ENCODE results near the gene RNU4-1.

Gene RNU4-1

DNA sequence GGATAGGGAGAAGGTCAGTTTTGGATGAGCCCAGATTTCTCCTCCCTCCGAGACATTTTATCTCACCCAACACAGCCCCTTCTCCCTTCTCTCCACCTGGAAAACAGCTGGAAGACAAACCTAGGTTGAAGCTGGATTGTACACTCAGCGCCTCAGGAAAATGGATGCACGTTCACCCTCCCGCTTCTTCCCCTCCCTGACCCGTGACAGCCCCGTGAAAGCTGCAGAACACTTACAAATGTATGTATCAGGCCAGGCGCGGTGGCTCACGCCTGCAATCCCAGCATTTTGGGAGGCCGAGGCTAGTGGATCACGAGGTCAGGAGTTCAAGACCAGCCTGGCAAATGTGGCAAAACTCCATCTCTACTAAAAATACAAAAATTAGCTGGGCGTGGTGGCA lies 5.5 kb downstream of the RNU4-1 start:
- no peak for DNase-seq

DNA sequence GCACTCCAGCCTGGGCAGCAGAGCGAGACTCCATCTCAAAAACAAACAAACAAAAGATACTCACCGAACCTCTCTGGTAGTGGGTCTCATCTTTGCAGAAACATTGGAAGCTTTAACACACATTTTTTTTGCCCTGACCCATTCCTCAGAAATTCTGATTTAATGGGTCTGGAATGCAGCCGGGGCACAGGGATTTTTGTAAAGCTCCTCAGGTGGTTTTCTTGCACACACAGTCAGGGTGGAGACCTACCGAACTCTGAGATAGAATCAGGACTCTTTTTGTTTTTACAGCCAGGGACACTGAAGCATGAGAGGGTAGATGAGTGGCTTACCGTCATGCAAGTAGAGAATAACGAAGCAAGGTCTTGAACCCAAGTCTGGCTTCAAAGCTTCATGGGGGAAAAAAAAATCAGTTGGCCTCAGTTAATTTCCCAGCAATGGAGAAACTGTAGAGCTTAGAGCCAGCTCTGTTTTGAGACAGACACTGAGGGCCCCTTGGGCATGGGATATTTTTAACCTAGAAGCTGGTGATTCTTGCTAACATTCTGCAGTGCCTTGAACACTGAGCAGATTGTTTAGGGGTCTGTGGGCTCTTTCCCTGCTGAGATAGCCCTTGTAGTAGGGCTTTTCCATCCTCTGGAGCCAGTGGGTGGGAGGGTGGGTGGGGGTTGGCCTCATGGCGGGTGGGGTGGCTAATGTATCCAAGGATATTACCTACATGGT lies 6.1 kb downstream of the RNU4-1 start:
- DNase-seq, result no peak

DNA sequence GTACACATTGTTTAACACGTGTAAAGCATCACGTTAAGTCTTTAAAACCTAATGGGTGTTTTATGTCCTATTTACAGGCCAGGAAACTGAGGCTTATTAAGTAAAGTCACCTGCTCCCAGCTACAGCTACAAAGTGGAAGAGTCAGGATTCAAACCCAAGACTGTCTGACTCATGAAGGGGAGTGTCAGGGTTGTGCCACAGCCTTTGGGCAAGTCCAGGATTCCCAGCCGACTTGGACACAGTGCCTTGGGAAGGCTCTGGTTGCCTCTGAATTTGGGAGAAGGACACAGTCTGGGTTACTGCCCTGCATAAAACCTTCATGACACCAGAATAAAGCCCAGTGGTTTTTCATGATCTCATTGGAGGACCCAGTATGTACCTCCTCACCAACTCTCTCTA lies 8.7 kb downstream of the RNU4-1 start:
- no peak for DNase-seq

DNA sequence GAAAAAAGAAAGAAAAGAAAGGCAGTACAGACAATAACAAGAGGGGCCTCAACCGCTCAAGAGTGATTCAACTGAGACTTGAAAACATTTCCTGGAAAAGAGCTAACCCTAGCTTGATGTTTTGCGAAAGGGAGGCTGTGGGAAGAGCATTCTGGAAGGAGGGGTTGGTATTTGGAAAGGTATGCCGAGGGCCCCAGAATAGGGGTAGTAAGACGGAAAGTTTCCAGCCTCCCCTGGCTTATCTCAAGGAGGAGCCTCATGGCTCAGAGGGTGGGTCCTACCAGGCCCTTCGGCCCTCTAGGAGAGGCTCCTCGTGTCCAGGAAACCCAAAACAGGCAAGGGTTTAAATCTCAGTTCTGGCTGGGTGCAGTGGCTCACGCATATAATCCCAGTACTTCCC lies 9.7 kb downstream of the RNU4-1 start:
- DNase-seq, result no peak

DNA sequence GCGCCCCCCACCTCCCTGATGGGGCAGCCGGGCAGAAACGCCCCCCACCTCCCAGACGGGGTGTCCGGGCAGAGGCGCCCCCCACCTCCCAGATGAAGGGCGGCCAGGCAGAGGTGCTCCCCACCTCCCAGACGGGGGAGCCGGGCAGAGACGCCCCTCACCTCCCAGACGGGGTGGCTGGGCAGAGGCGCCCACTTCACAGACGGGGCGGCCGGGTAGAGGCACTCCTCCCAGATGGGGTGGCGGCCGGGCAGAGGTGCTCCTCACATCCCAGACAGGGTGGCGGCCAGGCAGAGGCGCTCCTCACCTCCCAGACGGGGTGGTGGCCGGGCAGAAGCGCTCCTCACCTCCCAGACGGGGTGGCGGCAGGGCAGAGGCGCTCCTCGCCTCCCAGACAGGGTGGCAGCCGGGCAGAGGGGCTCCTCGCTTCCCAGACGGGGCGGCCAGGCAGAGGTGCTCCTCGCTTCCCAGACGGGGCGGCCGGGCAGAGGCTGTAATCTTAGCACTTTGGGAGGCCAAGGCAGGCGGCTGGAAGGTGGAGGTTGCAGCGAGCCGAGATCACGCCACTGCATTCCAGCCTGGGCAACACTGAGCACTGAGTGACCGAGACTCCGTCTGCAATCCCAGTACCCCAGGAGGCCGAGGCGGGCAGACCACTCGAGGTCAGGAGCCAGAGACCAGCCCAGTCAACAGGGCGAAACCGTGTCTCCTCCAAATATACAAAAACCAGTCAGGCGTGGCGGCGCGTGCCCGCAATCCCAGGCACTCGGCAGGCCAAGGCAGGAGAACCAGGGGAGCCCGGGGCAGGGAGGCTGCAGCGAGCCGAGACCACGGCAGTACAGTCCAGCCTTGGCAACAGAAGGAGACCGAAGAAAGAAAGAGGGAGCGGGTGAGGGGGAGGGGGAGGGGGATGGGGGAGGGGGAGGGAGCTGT lies 14.6 kb downstream of the RNU4-1 start:
- no peak for DNase-seq

DNA sequence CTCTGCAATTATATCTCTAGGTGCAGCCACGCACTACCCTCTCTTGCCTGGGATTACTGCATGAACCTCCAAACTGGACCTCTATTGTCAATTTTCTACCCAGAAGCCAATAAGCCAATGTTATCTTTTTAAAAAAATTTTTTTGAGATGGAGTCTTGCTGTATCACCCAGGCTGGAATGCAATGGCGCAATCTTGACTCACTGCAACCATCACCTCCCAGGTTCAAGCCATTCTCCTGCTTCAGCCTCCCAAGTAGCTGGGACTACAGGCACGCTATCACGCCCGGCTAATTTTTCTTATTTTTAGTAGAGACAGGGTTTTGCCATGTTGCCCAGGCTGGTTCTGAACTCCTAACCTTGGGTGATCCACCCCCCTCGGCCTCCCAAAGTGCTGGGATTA lies 16.3 kb downstream of the RNU4-1 start:
- DNase-seq, result no peak

DNA sequence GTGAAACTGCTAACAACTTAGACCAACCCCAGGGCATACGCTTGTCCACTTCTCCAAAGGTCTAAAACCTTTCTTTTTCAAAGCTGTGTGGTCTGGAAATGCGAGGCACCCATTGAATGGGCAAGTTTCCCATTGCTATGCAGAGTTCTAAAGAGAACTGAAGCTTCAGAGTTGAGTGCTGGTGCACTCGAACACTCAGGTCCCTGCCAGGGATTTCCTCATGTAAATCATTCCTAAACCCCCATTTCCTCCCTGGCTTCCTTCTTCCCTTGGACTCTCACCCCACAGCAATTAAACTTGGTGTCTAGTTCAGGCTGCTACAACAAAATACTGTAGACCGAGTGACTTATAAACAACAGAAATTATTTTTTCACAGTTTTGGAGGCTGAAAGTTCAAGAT lies 25.3 kb downstream of the RNU4-1 start:
- DNase-seq, result no peak

DNA sequence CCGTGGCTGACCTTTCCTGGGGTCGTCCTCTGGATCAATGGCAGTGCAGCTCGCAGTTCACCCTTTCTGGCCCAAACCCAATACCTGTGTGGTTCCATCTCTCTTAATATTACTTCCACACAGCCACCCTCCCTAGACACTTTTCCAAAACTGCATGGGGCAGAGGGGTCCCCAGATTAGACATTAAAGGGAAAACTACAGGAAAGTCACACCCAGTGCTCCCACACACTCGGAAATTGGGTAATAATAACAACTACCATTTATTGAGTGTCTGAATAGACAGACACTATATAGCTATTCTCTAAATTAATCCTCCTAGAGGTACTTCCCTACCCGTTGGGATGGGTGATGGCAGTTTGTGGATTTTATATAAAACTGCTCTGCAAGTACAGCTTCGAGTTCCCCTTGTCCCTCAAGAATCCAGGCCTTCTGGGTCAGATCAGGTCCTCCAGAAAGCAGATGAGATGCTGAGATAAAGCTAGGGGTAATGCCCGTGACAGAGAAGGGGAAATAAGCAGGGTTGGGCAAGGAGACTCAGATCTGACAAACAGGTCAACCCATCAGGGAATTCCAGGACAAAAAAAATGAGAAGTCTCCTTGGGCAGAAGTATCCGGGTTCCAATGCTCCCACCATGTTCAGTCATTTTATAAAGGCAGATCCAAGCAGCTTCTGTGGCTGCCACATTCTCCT lies 26.7 kb downstream of the RNU4-1 start:
- DNase-seq, result no peak

DNA sequence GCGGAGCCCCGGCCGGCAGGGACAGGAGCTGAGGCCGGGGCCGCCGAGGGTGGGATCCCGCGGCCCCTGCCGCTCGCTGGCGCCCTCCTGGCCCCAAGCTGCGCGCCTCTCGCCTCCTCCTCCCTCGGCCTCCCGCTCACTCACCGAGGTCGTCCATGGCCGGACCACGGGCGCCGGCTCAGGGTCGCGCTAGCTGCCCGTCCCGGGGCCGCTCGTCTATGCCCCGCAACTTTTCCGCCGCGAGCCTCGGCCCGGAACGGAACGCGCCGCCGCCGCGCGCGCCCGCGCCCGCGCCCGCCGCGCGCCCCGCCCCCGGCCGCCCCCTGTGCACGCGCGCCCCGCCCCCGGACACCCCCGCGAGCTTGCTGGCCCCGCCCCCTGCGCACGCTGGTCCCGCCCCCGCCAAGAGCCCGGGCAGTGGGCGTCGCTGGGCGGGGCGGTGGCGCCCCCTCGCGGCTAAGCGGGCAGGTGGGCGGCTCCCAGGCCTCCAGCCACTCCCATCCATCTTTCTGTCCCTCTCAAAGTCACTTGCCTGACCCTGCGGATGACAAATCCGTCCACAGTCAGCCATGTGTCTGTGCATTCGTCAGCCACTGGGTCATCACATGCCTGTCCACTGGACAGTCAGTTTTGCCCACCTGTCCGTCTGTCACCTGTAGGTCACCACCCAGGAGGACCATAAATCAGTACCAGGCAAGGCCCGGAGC lies 27.4 kb downstream of the RNU4-1 start, which contains the start of gene PXN:
Gene PXN, minus strand, starts transcription at position 258 of the 707 bp plus-strand sequence. Its CDS starts 101 bp downstream, at position 157.
- DNase-seq, result peak; percentile 53 to 55

DNA sequence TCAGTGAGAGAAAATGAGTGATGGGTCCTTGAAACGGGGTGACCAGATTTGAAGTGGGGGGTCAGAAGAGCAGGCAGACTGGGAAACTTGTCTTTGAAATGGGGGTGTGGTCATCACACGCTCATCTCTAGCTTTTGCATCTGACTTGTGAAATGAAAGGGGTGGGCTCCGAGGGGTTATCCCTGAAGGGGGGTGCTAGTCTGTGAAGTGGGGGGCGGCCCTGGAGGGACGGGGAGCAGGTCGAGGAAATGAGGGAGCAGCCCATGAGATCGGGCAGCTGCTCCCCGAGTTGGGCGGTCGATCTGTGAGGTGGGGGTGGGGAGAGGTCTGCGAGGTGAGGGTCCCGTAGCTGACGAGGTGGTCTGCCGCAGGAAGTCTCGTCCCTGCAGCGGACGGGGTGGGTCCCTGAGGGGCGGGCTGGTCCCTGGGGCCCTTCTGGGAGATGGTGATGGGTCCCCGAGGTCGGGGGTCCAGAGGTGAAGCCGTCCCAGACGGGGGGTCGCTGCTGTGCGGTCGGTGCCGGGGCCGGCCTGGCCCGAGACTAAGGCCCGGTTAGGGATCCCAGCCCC lies 28.0 kb downstream of the RNU4-1 start:
- DNase-seq, result no peak

DNA sequence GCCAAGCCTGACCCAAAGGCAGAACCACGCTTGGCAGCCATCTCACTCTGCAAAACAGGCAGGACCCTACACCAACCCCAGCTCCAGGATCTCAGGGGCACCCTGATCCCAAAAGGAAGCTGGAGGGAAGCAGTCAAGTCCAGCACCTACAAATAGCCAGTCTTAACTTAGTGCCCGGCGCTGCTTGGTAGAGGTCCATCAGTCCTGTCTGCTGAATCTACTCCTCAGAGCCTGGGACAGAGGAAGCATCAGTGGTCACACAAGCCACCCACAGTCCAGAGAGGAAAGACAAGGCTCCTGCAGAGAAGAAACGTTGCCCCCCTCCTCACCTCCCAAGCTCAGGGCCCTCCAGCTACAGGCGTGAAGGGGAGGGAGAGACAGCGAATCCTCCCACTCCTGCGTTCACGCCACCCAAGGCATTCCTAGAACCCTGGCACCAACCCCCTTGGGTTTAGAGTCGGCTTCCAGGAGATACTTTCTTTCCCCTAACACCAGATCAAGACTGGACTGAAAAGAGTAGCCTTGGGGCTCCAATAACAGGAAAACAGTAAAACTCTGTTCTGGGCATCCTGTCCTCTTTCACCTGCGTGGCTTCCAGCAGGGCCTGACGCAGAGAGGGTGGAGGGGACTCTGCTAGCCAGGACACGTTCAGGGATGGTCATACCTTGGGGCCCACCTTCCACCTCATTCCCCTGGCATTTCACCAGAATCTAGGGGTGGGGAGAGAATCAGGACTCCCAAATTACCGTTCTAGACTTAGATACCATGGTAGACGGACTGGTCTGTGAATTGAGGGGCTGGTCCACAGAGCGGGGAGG lies 28.7 kb downstream of the RNU4-1 start:
- no peak for DNase-seq

DNA sequence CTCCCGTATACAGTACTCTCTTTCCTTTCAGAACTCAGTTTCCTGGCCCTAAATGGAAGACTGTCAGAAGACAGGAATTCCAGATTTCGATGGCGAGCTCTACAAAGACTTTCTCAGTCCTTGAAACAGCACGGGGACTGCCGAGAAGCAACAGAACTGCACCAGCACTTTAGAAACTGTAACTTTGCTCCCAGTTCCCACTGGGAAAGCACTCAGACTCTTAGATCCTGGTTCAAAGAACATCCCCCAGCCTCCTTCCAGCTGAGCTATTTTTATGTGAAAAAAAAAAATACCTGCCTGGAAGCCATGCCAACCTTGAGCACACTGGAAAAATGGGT lies 29.3 kb downstream of the RNU4-1 start:
- DNase-seq, result no peak

DNA sequence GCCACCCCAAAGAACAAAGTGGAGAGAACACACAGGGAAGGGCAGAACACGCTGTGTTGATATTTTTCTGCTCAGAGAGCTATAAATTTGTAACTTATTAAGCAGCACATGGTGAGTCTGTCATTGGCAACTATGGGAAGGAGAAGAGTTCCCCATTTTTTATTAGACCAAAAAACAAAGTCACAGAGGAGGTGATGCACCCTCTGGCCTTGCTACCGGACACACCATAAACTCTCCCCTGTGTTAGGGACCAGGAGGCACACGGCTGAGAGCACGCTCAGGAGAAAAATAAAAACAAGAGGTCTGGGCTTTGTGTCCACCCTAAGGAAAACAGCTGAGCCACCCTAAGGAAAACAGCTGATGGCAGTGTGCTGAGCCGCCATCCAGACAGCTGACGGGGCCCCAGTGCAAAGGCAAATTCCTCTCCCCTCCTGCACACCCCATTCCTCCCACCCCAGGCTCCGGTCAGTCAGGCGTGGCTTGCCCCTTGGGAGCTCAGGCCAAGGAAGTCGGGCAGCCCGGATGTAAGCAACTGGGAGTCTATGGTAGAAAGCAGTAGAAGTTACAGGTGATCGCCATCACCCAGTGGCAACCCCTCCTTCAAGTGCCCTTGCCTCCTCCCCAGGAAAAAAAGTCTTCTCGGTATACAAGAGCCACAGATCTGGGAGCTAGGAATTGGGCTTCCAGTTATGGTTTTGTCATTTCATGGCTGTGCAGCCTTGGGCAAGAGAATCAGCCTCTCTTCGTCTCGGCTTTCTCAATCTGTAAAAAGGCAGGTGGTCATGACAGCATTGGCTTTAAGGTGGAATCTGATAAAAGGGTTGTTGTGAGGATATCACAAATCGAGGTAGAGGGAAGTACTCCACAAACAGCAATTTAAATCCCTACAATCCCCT lies 29.9 kb downstream of the RNU4-1 start:
- DNase-seq, result no peak

DNA sequence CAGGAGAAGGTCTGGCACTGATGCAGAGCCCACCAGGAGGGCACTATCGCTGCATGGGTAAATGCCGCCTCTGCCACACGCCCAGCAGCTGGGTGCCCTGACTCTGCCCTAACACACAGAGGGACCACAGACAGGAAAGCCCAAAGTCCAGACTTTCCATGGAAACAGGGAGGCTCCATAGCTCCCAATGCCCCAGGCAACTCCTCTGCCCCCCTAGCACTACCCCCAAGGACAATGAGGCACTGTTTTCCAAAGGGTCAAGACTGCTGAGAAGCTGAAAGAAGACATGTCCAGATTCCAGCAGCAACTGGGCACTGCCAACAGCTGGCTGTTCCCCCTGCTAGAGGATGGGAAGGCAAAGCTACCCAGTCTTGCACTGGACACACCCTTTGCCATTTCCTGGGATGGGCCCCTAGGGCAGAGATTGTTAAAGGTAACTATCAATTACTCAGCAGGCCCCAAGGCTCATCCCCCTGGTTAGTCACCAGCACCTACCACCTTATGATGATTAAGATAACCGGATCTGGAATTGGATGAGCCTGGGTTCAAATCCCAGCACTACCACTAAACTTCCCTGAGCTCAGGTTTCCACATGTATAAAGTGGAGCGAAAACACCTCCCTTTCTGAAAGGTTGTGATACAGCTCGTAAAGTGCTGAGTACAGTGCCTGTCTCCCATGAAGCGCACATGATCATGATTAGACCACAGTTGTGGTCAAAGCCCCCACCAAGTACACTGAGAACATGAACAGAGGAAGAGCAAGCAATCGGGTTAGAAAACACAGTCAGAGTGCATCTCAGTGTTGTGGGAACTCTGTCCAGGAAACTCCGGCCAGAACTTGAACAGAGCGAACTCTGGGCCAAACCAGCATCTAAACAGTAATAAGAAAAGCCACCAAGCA lies 30.8 kb downstream of the RNU4-1 start:
- DNase-seq, result no peak

DNA sequence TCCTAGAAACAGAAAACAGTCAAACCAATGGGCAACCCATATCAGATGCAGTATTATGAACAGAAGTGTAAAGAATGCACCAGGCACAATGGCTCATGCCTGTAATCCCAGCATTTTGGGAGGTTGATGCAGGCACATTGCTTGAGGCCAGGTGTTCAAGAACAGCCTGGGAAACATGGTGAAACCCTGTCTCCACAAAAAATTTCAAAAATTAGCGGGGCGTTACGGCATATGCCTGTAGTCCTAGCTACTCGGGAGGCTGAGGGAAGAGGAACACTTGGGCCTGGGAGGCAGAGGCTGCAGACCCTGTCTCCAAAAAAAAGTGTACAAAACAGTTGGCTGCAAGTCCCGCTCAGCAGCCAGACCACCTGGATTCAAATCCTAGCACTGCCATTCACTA lies 32.4 kb downstream of the RNU4-1 start:
- DNase-seq, result no peak

DNA sequence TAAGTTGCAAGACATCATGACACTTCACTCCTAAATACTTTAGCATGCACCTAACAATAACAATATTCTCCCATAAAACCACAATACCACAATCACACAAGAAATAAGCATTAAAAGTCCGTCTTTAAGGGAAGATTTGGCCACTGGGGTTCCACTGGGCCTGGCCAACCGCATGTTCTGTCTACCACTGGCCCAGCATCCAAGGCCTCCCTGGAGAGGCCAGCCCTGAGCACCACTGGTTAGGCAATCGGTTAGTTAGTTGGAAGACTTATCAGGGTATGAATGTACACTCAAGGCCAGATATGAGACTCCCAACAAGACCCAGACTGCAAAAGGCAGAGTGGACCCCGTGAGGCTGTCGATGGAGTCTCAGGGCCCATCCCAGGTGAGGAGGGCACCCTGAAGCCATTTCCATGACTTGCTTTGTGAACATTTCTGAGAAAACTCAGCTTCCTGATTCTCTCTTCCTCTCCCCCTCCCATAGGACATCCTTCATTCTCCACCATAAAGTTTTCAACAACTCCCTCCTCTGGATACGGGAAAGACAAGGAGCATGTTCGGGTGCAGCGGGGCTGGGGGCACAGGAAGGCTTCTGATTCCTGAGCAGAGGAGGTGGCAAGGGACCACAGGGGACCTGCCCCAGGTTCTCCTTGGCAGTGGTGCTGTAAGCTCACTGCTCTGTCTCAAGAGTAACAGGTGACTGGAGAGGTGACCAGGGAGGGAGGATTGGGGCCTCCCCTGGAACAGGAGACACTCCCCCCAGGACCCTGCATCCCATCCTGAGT lies 33.4 kb downstream of the RNU4-1 start:
- DNase-seq, result no peak

DNA sequence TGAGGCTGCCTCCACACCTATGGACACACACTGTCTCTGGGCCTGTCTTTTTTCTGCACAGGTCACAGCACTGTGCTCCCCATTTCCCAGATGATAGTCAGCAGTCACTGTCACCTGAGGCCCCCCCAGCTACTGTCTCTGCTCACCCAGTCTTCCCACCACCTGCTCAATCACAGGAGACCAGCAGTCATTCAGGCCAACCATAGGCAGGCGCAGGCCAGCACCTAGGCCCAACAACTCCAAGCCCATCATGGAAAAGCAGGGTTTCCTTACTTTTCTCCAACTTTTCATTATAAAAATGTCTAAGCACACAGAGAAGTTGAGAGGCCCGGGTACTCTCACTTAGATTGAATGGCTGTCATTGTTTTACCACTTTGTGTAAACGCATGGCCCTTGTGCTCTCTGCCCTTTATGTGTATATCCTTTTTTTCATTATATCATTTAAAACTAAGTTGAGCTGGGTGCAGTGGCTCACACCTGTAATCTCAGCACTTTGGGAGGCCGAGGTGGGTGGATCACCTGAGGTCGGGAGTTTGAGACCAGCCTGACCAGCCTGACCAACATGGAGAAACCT lies 34.6 kb downstream of the RNU4-1 start:
- no peak for DNase-seq
